HT-29 (cell line): ENCODE measurements around the gene PSMD1. TPM values are rescaled to one million over a fixed set of nuclear protein-coding genes. Genes with fewer than 3 reads are reported as not detected.
"Not testable (repeated sequence)": the region's sequence is repeated elsewhere in the genome, so short reads cannot be mapped to it uniquely, and the experiment has no call there.

Experiments
- DNase-seq: peaks from one replicate; pipeline ENCODE4 v3.0.0-alpha.2; 2015; ENCODE audit warnings: low spot score
- total RNA-seq: library from RNA; depleted of rRNA; stranded (reverse); fragments of >200 nt; shearing (Covaris generic); gene quantifications from 2 replicates; pipeline ENCODE4 v1.2.3, GENCODE V29; 2014

Gene PSMD1
- total RNA-seq, 1 experiment from 2014 or later = 93.3 TPM

DNA sequence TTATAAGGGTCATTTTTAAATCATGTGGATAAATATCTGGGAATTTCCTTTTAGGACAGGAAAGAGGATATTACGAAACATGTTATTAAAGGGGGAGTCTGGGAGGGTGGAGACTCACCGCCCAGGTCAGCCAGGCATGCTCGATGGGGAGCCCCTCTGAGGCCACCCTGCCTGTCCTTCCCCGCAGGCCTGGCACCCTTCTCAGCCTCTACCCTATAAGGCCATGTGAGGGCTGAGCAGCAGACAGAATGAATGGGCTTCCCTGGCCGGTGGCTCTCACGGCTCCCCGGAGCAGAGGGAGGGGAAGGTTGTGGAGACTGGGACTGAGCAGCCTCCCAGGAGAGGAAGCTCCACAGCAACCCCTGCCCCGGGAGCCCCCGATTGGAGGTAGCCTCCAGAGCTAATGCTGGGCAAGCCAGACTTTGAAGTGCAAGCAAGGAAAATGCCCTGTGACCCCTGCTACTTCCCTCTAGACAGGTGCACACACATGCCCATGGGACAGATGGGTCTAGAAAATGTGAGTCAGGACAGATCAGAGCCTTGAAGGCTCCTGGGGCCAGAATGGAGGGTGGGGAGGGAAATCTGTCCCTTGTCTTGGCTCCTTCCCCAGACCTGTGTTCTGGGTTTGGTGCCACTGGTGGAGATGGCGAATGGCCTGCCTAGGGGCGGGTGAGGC is 128.5 kb downstream of the PSMD1 start:
- DNase-seq = no peak

DNA sequence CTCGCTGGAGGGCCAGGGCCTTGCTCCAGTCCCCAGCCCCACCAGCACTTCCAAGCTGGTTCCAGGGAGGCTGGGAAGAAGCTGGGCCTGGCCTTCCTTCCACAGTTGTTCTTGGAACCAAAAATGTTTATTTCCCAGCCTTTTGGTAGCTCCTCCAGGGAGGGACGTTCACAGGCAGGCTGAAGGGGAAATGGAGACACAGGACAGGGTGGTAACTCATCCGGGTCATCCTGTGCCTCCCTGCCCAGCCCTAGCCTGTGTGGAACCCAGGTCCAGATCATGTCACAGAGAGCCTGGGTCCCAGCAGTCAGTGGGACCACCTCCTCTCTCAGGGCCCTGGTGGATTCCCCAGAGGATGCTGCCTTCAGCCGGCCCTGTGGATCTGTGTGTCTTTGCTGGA is 129.2 kb downstream of the PSMD1 start:
- DNase-seq = no peak

DNA sequence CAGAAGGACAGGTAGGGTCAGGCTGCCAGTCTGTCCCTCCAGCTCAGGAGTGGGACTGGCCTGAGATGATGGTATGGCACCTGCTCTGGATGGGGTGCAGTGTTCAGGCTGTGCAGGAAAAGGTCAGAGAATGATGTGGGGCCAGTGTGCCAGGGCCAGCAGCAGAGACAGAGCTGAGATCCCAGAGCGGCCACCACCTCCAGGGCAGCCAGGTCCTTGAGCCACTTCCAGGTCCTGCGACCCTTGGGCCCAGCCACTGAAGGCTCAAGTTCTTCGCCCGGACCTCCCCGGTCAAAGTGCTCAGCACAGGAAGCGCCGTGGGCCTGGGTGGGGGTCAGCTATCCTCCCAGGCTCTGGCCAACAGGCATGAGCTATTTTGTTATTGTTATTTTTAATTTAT is 129.7 kb downstream of the PSMD1 start:
- no peak for DNase-seq

DNA sequence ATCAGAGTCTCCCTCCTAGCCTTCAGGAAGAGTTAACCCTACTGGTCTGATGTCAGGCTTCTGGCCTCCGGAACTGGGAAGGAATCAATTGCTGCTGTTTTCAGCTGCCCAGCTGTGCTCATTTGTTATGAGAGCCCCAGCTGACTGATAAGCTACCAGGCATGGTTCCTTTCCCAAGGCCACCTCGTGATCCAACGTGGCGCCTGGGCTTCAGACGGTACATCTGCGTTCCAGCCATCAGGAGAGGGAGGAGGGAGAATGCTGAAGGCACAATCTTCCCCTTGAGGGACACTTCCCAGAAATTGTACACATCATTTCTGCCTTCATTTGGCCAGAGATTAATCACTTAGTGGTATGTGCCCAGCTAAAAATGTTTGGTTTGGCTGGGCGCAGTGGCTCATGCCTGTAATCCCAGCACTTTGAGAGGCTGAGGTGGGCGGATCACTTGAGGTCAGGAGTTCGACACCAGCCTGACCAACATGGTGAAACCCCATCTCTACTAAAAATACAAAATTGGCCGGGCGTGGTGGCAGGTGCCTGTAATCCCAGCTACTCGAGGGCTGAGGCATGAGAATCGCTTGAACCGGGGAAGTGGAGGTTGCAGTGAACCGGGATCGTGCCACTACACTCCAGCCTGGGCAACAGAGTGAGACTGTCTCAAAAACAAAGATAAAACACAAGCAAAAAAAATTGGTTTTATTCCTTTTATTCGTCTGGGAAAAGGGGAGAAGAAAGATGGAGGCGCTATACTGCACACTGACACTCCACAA is 131.3 kb downstream of the PSMD1 start:
- no peak for DNase-seq

DNA sequence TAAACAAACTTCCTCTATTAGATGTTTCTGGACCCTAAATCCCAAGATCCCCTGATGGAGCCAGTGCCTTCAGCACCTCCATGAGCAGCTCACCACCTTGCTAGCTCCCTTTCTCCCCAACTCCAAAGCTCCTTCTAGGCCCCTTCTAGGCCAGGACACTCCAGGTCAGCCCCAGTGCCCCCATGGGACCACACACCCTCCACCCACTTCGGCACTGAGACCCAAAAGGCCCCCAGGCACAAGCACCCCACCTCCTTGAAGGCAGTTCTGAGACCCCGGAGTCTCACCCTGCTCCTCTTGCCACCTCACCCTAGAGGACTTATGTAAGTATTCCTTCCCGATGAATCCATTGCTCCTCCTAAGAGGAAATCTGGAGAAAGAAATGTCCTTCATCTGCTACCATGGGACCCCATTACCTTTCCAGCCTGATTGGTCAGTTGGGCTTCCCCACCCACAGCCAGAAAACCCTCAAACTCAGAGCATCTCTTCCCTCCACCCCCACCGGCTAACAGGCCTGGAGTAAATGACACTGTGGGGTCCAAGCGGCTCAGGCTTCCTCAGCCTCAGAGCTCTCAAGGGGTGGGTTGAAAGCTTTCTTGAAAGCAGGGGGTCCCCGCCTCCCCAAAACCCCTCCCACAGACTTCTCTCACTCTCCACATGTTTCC is 132.0 kb downstream of the PSMD1 start:
- no peak for DNase-seq

DNA sequence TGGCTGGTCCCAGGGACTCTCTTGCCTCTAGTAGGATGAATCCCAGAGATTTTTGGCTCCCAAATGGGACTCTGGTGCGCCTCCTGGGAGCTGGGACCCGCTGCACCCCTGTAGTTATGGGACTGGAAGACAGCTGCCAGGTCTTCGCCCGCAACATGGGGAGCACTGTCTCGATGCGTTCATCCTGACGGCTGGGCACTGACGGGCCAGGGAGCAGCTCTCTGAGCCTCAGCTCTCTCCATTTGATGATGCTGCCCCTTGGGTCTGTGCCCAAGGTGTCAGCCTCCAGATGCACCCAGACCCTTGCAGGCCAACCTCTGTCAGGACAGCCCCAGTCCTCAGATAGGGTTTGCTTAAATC is 132.5 kb downstream of the PSMD1 start:
- DNase-seq = no peak

DNA sequence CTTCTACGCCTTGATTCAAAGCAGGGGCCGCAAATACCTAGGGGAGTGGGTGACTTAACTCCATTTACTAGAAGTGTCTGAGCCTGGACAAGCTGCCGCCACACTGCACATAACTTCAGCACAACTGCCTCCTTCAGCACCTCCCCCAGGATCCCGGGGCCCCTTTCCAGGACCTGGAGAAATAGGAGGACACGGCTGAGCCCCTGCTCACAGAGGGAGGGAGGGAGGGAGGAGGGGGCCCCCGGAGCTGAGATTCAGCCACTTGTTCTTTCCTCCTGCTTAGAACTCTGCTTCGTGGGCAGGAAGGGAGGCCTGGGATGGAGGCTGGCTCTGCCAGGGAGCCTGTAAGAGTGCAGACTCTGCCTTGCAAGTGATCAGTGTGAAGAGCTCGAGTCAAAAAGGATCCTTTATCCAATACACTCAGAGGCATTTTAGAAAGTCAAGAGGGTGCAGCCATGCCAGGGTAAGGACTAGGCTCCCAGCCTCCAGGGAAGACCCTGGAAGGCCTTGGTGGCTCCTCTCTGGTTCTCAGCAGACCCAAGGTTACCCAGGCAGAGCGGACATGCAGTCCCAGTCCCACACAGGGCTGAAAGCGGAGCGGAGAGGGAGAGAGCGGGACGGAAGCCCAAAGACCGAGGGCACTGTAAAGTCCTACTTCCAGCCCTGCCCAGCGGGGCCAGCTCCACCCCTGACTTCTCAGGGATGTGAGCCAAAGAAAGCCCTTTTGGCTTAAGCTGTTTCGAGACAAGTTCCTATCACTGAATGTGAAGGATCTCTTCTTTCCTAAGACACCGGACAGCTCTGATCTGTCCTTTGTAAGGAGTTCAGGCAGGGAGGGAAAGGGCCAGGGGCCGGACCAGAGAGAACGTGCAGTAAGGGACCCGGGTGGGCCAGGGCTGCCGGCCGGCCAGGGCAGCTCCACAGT is 133.2 kb downstream of the PSMD1 start:
- DNase-seq = peak; percentile 21

DNA sequence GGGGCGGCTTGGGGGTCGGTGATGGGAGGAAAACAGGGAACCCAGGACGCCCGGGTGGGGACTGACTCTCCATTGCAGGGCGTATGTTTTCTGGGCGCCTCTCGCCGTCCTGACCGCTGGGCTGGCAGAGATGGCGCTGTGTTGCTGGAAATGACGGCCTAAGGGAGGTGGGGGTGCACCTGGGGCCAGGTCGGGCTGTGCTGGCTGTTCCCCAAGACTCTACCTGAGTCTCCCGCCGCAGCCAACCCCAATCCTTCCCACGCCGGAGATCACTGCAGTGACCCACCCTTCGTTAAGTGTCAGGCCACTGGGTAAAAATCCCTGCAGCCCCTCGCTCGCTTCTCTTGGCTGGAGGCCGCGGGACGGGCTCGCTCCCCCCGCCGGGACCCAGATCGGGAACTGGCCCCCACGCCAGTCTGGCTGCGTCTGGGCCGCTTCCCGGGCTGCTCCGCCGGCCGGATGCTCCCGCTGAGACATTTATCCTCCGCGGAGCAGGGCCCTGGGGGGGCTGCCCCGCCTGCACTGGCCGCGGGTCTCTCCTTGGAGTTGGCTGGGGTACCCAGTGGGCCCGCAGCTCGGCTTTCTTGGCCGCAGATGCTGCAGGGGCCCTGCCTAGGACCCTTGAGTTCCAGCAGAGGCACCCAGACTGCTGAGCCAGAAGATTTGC is 134.0 kb downstream of the PSMD1 start:
- peak; percentile 60 for DNase-seq

DNA sequence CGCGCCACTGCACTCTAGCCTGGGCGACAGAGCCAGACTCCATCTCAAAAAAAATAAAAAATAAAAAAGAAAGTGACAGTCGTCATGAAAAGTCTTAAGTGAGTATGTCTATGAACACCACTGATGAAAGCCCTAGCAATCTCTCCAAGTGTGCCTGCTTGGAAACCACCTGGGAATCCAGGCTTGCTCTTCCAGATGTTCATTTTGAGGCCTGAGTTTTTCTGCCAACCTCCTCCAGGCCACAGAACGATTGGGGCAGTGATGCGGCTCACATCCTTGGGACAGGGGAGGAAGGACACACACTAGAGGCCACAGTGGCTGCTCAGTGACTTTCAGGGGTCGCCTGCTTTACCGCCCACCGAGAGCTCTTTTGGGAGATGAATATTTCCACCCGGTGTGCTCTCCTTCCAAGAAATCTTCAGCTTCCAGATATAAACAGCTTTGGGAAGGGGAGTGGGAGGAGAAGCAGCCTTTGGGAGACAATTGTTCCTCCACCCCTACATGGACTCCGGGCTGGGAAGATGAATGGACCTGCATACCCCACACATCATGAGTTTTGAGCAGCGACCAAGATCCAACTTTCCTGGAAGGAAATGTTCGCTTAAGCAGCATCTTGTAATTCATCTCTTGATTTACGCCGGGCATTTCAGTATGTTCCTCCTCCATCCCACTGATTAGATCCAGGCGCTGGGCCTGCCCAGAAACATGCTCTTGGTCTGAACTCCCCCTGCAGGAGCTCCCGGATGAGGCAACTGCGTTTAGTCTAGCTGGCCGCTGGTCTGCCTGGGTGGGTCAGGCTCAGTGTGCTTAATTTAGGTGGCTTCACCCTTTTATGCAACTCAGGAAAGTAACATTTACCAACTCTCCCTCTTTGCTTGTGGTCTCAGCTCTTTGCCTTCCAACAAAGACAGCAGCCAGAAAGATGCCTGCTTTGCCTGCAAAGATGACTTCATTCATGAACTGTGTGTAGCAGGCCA is 135.5 kb downstream of the PSMD1 start:
- DNase-seq = peak; percentile 78

DNA sequence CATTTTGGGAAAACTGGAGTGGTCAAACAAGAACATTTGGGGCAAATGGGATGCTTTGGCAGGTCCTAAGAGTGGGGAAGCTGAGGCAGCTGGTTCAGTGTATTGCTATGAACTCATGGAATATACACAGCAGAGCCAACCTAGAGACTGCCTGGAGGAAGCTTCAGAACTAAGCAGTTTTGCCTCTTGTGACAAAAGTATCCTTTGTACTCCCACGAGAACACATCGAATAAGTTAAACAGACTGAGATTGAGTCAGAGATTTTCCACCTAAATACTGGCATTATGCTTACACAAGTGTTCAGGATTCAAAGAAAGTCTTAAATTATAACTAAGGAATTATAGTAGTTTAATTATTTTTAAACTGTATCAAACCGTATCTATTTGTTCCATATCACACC is 136.5 kb downstream of the PSMD1 start:
- DNase-seq = no peak

DNA sequence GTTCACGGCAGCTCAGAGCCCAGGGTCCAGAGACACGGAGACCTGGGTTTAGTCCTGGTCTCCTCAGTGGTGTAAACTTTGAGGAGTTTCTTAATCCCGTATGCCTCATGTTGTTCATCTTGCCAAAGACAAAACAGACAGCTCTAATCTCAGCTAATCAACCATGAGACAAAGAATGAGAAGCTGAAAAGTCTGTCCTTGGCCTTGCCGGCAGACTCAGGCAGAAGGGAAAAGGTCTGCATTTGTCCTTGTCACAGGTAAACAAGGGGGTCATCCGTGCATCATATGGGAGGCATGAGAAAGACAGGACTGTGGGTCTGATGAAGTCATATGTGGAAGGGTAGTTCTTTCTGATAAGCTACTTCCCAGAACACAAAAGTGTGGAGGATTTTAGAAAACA is 139.9 kb downstream of the PSMD1 start:
- DNase-seq = no peak

DNA sequence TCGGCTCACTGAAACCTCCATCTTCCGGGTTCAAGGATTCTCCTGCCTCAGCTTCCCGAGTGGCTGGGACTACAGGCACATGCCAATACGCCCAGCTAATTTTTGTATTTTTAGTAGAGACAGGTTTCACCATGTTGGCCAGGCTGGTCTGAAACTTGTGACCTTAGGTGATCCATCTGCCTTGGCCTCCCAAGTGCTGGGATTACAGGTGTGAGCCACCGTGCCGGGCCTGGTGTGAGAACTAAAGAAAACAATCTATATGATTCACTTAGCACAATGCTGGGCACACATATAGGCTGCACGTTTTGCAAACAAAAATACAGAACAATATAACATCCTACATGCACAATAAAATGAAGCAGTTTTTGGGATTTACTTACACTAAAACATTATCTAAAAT is 140.5 kb downstream of the PSMD1 start:
- DNase-seq = not testable (repeated sequence)

DNA sequence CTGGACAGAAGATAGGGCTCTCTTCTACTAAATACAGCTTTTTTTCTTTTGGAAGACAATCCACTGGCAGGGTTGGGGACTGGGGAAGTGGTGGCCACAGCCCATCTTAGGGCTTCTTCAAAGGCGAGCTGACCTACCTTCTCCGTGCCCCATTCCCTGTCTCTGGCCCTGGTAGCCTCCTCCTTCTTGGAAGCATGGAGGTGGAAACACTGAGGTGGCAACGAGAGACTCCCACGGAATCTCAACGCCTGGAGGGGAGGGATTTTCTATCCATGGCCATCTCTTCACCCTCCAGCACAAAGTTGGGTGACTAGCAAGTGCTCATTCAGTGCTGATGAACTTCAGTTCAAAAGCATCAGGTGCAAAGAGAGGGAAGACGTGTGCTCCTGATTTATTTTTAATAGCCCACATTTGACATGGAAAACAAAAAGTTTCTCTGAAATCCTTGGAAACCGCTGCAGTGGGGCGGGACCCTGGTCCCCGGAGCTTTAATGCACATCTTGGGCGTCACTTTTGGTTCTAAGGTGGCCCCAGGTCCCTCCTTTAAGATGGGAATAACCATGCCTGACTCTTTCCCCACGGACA is 141.1 kb downstream of the PSMD1 start:
- peak; percentile 26 for DNase-seq

DNA sequence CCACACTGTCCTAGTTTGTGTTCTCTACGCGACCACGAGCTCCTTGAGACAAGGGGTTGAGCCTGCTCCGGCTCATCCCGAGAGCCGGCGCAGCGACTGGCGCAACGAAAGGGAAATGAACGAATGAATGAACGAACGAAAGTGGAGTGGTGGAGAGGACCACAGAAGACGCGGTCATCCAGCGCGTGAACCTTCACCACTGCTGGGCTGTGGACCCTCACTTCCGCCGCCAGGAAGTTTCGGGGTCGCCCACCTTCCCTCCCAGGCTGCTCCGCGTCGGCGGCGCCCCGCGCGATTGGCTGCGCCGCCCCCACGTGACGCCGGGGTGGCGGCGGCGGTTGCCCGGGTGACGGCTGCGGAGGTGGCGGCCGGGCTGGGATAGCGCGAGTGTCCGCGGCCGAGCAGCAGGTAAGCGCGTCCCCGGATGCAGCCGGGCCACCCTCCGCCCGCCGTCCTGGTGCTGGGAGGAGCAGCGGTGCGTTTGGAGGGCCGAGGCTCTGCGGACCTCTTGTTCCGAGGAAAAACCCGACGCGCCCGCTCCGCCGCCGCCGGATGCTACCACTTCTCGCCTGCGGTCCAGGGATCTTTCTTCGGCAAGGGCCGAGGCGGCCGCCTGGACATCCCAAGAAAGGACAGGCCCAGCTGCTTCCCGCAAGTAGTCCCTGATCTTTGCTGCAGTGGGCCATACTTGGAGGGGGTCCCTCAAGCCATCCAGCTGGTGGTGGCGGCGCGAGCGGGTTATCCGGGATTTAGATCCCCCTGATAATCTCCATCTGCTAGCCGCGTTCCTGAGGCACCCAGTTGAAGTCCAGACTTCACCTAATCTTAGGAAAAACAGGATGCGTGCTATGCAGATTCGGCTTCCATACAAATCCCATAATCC is 141.9 kb downstream of the PSMD1 start, which contains the start of gene ARMC9:
ARMC9 (plus strand) TSS at position 341 of the 883 bp plus-strand sequence. CDS start 7,608 bp downstream, outside the sequence.
- peak; percentile 76 for DNase-seq

DNA sequence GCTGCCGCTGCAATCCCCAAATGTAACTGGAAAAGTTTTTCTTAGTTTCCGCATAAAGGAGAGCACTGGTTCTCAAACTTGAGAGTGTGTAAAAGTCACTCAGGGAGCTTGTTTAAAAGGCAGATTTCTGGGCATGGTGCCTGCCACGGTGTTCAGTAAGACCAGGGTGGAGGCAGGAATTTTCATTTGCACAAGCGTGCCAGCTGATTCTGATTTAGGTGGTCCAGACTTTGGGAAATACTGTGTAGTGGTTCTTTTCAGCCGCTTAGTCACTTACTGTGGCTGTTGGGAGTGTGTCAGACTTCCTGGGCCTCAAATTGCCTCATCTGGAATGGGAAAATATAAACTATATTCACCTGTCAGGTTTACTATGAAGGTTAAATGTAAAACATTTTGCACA is 142.6 kb downstream of the PSMD1 start:
- DNase-seq = peak; percentile 45

DNA sequence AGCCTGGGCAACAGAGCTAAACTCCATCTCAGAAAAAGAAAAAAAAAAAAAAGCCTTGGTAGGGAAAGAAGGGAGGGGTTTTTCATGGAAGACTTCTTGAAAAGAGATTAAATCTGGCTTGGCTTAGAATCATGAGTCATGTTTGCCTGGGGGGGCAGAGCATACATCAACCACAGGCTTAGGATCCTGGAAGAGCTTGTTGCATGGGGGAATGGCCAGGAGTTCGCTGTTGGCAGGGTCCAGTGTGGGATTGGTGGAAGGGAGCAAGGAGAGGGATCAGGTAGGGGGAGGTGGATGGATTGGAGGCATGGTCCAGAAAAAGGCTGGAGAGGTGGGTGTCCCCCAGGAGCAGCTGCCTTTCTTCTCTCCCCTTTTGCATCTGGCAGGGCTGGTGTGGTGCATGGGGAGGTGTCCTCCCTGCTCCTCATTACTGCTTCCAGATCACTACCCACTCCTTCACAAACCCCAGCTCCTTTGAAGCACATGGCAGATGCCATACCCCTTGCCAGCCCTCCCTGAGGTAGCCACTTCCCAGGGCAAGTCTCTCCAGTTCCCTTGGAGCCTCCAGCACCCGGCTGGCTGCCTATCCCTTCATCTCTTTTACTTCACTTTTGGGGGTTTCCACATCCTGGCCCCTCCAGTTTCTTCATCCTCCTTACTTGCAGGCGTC is 144.3 kb downstream of the PSMD1 start:
- DNase-seq = no peak

DNA sequence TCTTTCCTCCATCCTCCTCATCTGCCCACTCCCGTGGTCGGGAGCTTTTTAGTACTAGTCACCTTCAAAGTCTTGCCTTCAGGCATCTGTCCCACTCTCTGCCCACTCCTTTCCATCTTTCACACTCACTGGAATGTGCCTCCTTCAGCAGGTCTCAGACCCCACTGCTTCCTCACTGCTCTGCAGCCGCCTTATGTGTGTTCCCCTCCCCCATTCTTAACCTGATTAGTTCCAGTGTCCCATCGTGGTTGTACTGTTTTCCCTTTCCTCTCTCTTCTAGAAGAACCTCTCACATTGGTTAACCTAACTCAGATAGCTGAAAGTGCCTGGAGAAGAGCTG is 144.8 kb downstream of the PSMD1 start:
- no peak for DNase-seq

DNA sequence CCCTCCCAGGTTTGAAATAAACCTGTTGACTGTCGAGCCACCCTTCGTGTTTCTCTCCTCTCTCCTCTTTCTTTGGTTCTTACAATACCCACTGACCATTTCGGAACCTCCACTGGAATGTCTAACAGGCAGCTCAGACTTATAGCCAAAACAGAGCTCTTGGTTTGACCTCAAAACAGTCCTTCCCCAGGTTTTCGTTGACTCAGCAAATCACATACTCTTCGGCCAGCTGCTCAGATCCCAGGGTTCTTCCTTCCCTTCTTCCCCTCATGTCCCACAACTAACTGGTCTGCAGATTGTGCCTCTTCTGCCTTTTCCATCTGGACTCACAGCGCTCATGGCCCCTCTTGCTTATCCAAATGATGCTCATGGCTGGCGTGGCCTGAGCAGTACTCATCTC is 146.4 kb downstream of the PSMD1 start:
- no peak for DNase-seq
